Lower lobe of right lung (tissue), 2 donors: Measurements from ENCODE around the gene KIZ. TPM values are rescaled to one million over a fixed set of nuclear protein-coding genes. Genes with fewer than 3 reads are reported as not detected.

Experiments used
- ATAC-seq, 2 donors: fragments of 200-7000 bp; cut with Tn5 transposase; one replicate each; pipeline ENCODE4 v1.9.1; 2020 to 2022; ENCODE audit warnings: mild to moderate bottlenecking in 2 of 2, moderate library complexity in 2 of 2
- DNase-seq: peaks from one replicate; pipeline ENCODE4 v3.0.0-alpha.2; 2020
- H3K27ac ChIP-seq: fragments of 200-600 bp; one replicate; pipeline ENCODE4 v1.8.0; 2022
- H3K27me3 ChIP-seq: fragments of 200-600 bp; one replicate; pipeline ENCODE4 v1.8.0; 2022; ENCODE audit warnings: low read depth
- H3K36me3 ChIP-seq: fragments of 200-600 bp; one replicate; pipeline ENCODE4 v1.8.0; 2022; ENCODE audit warnings: mild to moderate bottlenecking
- H3K4me1 ChIP-seq: fragments of 200-600 bp; one replicate; pipeline ENCODE4 v1.8.0; 2022
- H3K4me3 ChIP-seq: fragments of 200-600 bp; one replicate; pipeline ENCODE4 v1.8.0; 2022; ENCODE audit warnings: mild to moderate bottlenecking
- H3K9me3 ChIP-seq: fragments of 200-600 bp; one replicate; pipeline ENCODE4 v1.8.0; 2022
- CTCF ChIP-seq: fragments of 200-600 bp; IDR thresholded peaks from one replicate; pipeline ENCODE4 v1.8.0; 2022; ENCODE audit warnings: antibody characterized with exemption, mild to moderate bottlenecking
- intact Hi-C: fragments of 100-400 bp; cut with DNase I; formaldehyde crosslinking; loops from one replicate; pipeline ENCODE4 v1.11.0; 2022
- total RNA-seq: library from RNA; stranded (reverse); fragmentation: NEBNext Ultra II Directional; extraction: Animal tissue kit (Norgen Biotek cat#: 25700); gene quantifications from one replicate; pipeline ENCODE4 v1.2.1, GENCODE V29; 2021
- donor health status: DM: no; HTN: yes; CAD: no; lungs with severe emphysema.

KIZ gene
- total RNA-seq, 1 donor from 2014 or later, result 19.2 TPM

- DNase-seq (no peak), ATAC-seq (no peak)
- H3K27me3 ChIP-seq, result no peaks in the 10 kb centered on the region
- no peak overlapping the region for H3K4me3 ChIP-seq
- no peak for TF ChIP-seq CTCF
- H3K4me1 ChIP-seq, result no peaks in the 10 kb centered on the region
- no peak overlapping the region for H3K27ac ChIP-seq
- H3K9me3 ChIP-seq, result no peaks in the 10 kb centered on the region
- intact Hi-C loops, result no loop called here
- no peaks in the 10 kb centered on the region for H3K36me3 ChIP-seq
These were observed 154.7 kb downstream of the KIZ start for GRCh38 chr20:21280522-21281016.

- no peaks in the 10 kb centered on the region for H3K27me3 ChIP-seq
- ATAC-seq (no peak), DNase-seq (no peak)
- no peaks in the 10 kb centered on the region for H3K9me3 ChIP-seq
- no peak for TF ChIP-seq CTCF
- H3K4me3 ChIP-seq, result no peak overlapping the region
- no peaks in the 10 kb centered on the region for H3K36me3 ChIP-seq
- intact Hi-C loops, result no loop called here
- H3K27ac ChIP-seq, result no peak overlapping the region
- no peaks in the 10 kb centered on the region for H3K4me1 ChIP-seq
These were observed 160.9 kb downstream of the KIZ start for GRCh38 chr20:21286775-21287174.

- intact Hi-C loops, result no loop called here
- no peak for ATAC-seq
- no peaks in the 10 kb centered on the region for H3K27me3 ChIP-seq
These were observed 162.9 kb downstream of the KIZ start for GRCh38 chr20:21288587-21289370.

GRCh38 chr20:21289651-21290050 lies 163.8 kb downstream of the KIZ start:
- intact Hi-C loops, result no loop called here
- ATAC-seq (no peak), DNase-seq (no peak)
- Histone ChIP-seq H3K4me1 (no peaks in the 10 kb centered on the region), H3K27ac (no peak overlapping the region), H3K27me3 (no peaks in the 10 kb centered on the region), H3K4me3 (no peak overlapping the region), H3K36me3 (no peaks in the 10 kb centered on the region), H3K9me3 (no peaks in the 10 kb centered on the region)
- no peak for TF ChIP-seq CTCF

More at GRCh38 chr20:21288587-21289370, 162.9 kb downstream of the KIZ start:
- Histone ChIP-seq H3K27ac (no peak overlapping the region), H3K36me3 (no peaks in the 10 kb centered on the region), H3K4me1 (no peaks in the 10 kb centered on the region), H3K4me3 (no peak overlapping the region), H3K9me3 (no peaks in the 10 kb centered on the region)
- no peak for TF ChIP-seq CTCF
- DNase-seq, result no peak

GRCh38 chr20:21291026-21291425 lies 165.1 kb downstream of the KIZ start:
- Histone ChIP-seq H3K27ac (no peak overlapping the region), H3K4me3 (no peak overlapping the region), H3K36me3 (no peaks in the 10 kb centered on the region), H3K27me3 (peaks cover 4% of the 10 kb centered on the region), H3K9me3 (no peaks in the 10 kb centered on the region), H3K4me1 (no peaks in the 10 kb centered on the region)
- no peak for TF ChIP-seq CTCF
- no peak for DNase-seq
- ATAC-seq, result no peak
- intact Hi-C loops, result no loop called here
